ENCODE results near the gene HLA-DPB1. TPM values are rescaled to one million over a fixed set of nuclear protein-coding genes. Genes with fewer than 3 reads are reported as not detected.
"Not testable (repeated sequence)": the region's sequence is repeated elsewhere in the genome, so short reads cannot be mapped to it uniquely, and the experiment has no call there.

Gene HLA-DPB1
- total RNA-seq, 1 donor from 2014 or later = 10.3 TPM

- no peak for DNase-seq (ENCODE audit: low read depth, low spot score)
These were observed 4.2 kb upstream of the HLA-DPB1 start for GRCh38 chr6:33071569-33071968.

DNA sequence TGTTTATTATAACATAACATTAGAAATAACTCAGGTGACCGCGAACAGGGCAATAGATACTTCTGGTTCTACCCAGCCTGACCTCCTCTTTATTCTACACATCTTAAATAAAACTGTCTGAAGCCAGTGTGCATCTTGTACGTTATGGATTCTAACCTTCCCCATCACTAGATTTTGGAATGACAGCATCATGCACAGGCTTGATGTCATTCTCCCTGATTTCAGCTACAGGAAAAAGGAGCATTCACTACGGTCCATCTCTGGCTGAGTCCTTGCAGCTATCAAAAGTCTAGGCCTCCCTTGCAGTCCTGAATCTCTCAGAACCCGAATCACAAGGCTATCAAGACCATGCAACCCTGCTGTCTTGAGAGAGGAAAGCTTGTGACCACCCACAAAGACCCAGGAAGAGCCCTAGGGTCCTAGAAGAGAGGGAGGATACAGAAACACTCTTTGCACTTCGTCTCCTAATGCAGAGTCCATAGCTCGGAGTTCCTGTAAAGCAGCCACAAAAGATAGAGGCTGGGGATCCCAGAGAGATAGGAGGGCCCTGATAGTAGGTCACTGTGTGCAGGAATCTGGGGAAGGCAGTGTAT, 3.2 kb upstream of the HLA-DPB1 start:
- DNase-seq (ENCODE audit: low read depth, low spot score) = no peak

DNA sequence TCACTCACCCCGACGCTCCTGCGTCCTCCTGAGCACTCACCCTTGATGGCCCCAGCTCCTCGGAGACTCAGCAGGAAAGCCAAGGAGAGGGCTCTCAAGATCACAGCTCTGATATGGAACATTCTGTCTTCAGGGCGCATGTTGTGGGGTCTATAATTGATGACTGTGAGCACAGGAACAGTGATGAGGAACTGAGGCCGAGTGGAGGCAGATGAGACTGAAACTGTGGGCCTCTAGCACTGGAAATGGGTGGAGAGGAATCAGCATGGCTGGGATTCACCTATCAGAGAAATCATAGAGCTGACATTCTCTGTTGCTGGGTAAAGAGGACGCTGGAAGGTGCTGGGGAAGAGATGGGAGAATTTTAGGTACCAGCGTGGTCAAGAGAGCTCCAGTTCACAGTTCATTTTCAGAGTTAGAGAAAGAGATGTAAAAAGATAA, 2.3 kb upstream of the HLA-DPB1 start, which contains the start of gene HLA-DPA1:
HLA-DPA1 (minus strand) TSS at position 219 of the 441 bp plus-strand sequence.
- DNase-seq (ENCODE audit: low read depth, low spot score) = no peak

- DNase-seq (ENCODE audit: low read depth, low spot score) = no peak
These were observed 602 bp upstream of the HLA-DPB1 start for GRCh38 chr6:33075208-33075567.

GRCh38 chr6:33076406-33076934, 680 bp downstream of the HLA-DPB1 start:
- no peak for DNase-seq (ENCODE audit: low read depth, low spot score)

- no peak for DNase-seq (ENCODE audit: low read depth, low spot score)
These were observed 2.1 kb downstream of the HLA-DPB1 start for GRCh38 chr6:33077908-33078307.

DNA sequence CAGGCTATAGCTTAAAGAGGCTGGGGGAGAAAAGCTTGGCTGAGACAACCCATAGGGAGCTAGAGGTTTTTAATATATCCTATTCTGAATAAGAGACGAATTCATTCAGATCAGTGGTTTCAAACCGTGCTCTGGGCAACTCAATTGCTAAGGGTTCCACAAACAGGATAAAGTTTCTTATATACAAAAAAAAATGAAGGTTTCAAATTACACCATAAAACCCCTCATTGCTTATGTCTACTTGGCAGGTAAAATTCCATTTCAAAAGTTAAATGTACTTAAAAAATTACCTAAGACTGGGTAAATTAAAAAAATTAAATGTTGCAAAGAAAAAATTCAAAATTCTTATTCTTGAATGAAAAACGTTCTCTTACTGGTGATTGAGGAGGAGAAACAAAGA, 2.7 kb downstream of the HLA-DPB1 start:
- no peak for DNase-seq (ENCODE audit: low read depth, low spot score)

DNA sequence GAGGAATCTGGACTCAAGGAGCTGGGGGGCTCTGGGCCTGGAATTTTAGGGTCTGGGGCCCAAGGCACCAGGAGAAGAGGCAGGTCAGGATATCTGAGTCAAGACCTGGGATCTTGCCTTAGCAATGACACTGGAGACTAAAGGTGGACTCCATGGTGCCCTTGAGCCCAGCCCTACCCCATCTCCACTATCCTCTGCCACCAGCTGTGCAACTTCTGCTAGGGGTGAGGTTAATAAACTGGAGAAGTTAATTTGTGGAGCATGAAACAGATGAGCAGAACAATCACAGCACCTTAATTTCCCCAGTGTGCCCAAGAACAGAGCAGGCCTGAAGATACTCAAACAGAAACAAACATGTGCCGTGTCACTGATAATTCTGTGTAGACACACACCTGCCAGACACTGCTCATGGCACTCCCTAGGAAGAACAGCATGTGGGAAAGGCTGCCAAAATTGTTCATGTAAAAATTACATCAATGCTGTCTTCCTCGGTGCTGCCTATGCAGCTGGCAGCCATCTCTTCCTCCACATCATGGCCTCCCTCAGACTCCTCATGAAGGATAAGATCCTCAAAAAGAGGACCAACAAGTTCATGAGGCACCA, 3.2 kb downstream of the HLA-DPB1 start:
- no peak for DNase-seq (ENCODE audit: low read depth, low spot score)

DNA sequence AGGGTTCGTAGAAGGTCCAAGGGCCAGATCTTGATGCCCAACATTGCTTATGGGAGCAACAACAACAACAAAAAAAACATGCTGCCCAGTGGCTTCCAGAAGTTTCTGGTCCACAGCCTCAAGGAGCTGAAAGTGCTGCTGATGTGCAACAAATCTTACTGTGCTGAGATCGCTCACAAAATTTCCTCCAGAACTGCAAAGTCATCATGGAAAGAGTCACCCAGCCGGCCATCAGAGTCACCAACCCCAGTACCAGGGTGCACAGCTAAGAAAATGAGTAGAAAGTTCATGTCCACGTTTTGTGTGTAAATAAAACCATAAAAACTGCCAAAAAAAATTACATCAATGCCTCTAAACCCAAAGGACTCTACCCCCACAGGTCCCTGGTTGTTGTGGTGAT, 3.8 kb downstream of the HLA-DPB1 start:
- DNase-seq (ENCODE audit: low read depth, low spot score) = no peak

DNA sequence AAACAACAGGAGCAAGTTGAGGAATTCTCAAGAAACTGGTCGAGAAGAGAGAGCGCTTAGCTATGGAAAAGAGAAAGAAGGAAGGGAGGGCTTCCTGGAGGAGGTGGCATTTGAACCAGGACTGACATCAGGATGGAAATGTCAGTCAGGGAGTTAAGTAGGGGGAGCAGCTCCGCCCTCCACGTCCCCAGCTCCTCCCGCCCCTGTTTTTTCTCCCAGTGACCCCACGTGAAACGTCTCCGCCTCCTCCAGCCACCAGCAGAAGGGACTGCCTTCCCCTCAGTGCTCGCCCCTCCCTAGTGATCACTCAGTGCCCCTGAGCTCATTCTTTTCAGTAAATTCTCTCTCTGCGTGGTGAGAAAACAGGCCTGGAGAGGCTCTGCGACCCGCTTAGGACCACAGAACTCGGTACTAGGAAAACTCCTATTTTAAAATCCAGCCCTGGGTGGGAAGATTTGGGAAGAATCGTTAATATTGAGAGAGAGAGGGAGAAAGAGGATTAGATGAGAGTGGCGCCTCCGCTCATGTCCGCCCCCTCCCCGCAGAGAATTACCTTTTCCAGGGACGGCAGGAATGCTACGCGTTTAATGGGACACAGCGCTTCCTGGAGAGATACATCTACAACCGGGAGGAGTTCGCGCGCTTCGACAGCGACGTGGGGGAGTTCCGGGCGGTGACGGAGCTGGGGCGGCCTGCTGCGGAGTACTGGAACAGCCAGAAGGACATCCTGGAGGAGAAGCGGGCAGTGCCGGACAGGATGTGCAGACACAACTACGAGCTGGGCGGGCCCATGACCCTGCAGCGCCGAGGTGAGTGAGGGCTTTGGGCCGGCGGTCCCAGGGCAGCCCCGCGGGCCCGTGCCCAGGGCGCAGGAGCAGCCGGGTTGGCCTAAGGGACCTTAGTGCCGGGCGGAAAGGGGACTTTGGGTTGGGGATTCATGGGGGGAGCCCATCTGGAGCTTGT, 4.6 kb downstream of the HLA-DPB1 start:
- DNase-seq (ENCODE audit: low read depth, low spot score) = no peak

- no peak for DNase-seq (ENCODE audit: low read depth, low spot score)
These were observed 5.5 kb downstream of the HLA-DPB1 start for GRCh38 chr6:33081098-33081824.

DNA sequence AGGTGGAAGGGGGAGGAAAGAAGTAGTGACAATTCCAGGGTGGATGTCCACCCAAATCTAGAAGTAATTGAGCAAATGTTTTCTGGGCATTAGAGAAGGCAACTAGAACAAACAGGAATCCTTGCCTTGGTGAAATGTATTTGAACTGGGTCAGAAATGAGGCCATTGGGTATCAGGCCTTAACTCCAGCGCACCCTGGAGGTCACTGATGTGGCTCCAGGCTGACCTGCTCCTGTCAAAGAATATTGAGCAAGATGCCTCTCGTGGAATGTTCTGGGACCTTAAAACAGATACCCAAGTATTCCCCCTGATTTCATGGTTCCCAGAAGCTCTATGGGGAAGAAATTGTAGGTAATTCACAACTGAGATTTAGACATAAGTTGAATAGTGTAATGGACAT, 6.9 kb downstream of the HLA-DPB1 start:
- no peak for DNase-seq (ENCODE audit: low read depth, low spot score)

GRCh38 chr6:33085627-33086026, 9.8 kb downstream of the HLA-DPB1 start:
- DNase-seq (ENCODE audit: low read depth, low spot score) = no peak

- no peak for DNase-seq (ENCODE audit: low read depth, low spot score)
These were observed 12.6 kb downstream of the HLA-DPB1 start for GRCh38 chr6:33088258-33088930.

GRCh38 chr6:33088931-33089620, 13.3 kb downstream of the HLA-DPB1 start:
- no peak for DNase-seq (ENCODE audit: low read depth, low spot score)

- no peak for DNase-seq (ENCODE audit: low read depth, low spot score)
These were observed 16.2 kb downstream of the HLA-DPB1 start for GRCh38 chr6:33091957-33092356.

GRCh38 chr6:33092385-33092784, 16.6 kb downstream of the HLA-DPB1 start:
- DNase-seq (ENCODE audit: low read depth, low spot score) = no peak

DNA sequence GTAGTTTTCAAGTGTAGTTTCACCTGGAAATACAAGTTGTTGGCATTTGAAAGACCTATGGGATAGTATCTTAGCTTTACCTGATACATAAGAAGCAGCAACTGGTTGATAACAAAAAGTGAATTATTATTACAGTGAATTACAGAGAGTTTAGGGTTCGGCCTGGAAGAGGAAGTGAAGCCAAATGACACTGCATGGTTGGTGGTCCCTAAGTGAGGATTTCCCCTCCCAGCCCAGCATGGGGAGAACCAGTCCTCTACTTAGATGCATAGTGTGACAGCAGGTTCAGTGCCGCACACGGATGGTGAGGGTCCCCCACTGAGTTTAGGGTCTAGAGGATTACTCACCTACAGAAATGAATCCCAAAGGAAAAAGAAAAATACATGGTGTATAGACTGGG, 18.1 kb downstream of the HLA-DPB1 start:
- no peak for DNase-seq (ENCODE audit: low read depth, low spot score)

- no peak for DNase-seq (ENCODE audit: low read depth, low spot score)
These were observed 19.9 kb downstream of the HLA-DPB1 start for GRCh38 chr6:33095681-33096080.

GRCh38 chr6:33101121-33101737, 25.4 kb downstream of the HLA-DPB1 start:
- not testable (repeated sequence) for DNase-seq (ENCODE audit: low read depth, low spot score)
